GM19035 (cell line): ENCODE data around the gene CEP135.
A peak's percentile ranks its signal among the peaks of the same experiment; 100 is the strongest.
"Not testable (repeated sequence)": the region's sequence is repeated elsewhere in the genome, so short reads cannot be mapped to it uniquely, and the experiment has no call there.

ENCODE experiments used
- ATAC-seq: cut with Tn5 transposase; IDR thresholded peaks from one replicate; pipeline ENCODE4 v1.9.1; 2021; ENCODE audit not compliant: unreplicated experiment

The CEP135 gene

GRCh38 chr4:55948726-55949481, at the start of gene CEP135:
Gene CEP135, plus strand, starts transcription at chr4:55948945. Its CDS starts 3,186 bp downstream, at chr4:55952131.
- ATAC-seq: peak; percentile 73

GRCh38 chr4:55902677-55903076, 46.1 kb upstream of the CEP135 start:
- ATAC-seq: no peak

GRCh38 chr4:55903577-55903976, 45.2 kb upstream of the CEP135 start:
- ATAC-seq: no peak

DNA sequence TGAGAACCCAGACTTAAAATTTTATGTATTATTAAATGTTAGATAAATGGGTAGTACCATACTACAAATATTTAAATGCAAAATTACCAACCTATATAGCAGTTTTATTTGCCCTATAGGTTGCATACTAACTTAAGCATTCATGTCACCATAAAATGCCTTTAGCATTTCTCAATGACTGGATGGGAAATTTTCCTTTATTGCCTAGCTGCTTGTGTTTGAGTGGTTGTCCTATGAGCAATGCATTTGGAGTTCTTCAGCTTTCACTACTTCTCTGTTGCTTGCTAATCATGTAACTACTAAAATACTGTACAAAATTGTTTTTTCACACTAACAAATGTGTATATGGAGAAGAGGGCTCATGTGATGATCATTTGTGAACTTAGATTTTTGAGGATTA, 44.2 kb upstream of the CEP135 start:
- no peak for ATAC-seq

GRCh38 chr4:55906323-55906722, 42.4 kb upstream of the CEP135 start:
- no peak for ATAC-seq

DNA sequence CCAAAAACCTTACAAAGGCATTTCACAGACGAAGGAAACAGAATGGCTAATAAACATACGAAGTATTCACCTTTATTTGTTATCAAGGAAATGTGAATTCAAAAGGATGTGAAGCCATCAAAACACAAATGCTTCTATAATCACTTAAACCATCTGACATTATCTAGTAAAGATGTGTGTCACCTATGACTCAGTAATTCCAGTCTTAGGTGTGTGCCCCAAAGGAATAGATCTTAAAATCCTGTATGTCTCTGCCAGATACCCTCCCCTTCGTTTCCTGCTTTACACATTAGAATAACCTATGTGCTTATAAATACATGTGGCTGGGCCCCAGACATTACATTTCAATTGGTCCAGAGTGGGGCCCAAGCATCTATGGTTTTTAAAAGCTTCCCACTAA, 41.8 kb upstream of the CEP135 start:
- ATAC-seq: no peak

DNA sequence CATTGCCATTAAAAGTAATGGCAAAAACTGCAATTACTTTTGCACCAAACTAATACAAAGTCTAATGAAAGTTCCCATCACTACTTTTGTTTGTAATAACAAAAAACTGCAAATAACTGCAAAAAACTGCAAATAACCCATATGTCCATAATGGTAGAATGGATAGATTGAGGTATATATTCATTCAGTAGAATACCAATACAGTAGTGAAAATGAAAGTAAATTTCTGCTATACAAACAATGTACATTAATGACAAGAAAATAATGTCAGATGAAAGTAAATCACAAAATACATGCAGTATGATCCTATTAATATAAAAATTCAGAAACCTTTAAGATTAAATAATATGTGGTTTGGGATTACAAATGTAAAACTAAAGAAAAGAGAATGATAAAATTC, 41.3 kb upstream of the CEP135 start:
- no peak for ATAC-seq

DNA sequence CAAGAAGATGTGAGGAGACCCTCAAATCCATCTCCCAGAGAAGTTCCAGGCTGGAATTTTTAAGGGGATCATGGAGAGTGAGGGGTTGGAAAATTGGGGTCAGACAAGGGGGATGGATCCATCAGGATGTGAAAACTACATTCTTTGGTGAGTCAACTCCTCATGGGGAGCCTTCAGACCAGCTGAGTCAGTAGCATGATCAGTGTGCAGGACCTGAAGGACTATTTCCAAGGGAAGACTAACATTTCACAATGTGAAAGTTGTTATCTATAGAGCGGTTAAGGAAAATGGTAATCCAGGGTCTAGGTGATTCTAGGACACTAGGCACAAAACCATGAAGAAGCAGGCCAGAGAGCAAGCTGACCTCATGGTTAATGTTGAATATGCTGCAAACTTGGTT, 38.6 kb upstream of the CEP135 start:
- ATAC-seq: no peak

DNA sequence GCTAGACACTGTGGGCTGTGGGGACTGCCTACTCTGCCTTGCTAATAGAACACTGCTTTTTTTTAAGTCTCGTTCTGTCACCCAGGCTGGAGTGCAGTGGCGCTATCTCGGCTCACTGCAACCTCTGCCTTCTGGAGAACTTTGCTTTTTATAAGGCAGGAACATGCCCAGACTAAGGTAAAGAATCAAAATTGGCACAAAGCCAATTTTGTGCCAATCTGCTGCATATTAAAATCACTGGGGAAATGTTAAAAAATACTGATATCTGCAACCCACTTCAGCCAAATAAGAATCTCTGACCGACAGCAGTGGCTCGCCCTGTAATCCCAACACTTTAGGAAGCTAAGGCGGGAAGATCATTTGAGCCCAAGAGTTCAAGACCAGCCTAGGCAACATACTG, 36.5 kb upstream of the CEP135 start:
- ATAC-seq: no peak

DNA sequence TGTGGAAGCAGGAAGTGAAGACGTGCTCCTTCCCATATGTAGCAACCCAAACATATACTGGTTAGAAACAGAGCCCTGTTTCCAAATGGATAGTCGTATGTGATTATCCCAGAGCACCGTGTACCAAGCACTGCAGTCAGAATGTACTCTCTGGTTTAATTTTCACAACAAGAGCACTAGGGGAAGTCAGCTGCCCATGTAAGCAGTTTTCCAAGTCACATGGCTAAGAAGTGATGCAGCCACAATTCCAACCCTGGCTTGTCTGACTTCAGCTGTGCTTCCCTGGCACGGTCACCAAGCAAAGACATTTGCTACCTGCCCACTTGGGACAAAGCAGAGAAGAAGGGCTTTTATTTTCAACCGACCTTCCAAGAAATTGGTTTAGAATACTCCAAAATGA, 28.2 kb upstream of the CEP135 start:
- ATAC-seq: no peak

DNA sequence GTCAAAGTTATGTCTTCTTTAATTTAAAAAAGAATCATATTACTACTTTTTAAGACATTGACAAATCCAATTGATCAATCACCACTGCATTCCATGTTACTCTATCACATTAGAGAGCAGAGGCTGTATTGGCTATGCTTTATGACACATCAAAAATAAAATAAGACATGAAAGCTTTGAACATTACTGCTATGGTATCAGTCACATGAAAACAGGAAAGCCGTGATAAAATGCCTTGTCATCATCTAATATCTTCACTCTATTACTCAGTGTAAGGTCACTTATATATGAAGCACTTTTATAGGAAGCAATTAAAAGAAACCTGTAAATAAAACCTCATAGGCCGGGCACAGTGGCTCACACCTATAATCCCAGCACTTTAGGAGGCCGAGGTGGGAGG, 27.7 kb upstream of the CEP135 start:
- no peak for ATAC-seq

DNA sequence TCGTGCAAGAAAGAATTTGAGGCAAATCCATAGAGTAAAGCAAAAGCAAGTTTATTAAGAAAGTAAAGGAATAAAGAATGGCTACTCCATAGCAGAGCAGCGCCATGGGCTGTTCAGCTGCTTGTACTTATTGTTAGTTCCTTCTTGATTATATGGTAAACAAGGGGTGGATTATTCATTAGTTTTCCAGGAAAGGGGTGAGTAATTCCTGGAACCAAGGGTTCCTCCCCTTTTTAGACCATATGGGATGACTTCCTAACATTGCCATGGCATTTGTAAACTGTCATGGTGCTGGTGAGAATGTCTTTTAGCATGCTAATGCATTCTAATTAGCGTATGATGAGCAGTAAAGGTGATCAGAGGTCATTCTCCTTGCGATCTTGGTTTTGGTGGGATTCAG, 23.5 kb upstream of the CEP135 start:
- ATAC-seq: no peak

DNA sequence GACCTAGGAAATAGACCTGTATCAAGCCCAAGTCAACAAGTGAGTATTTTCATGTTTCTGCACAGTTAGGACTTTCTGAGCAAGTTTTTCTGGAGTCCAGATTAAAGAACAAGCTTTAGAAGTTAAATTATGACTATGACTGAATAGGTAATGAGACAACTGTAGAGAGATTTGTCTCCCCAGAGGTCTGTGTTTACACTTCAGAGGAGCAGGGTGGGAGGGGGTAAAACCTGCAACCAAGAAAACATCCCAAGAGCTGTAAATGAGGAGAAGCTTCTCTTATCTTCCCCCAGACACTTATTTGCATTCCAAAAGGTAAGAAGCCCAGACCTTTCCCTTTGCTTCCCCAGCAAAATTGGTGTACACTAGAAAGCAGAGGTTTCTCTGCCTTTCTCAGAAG, 22.1 kb upstream of the CEP135 start:
- no peak for ATAC-seq

DNA sequence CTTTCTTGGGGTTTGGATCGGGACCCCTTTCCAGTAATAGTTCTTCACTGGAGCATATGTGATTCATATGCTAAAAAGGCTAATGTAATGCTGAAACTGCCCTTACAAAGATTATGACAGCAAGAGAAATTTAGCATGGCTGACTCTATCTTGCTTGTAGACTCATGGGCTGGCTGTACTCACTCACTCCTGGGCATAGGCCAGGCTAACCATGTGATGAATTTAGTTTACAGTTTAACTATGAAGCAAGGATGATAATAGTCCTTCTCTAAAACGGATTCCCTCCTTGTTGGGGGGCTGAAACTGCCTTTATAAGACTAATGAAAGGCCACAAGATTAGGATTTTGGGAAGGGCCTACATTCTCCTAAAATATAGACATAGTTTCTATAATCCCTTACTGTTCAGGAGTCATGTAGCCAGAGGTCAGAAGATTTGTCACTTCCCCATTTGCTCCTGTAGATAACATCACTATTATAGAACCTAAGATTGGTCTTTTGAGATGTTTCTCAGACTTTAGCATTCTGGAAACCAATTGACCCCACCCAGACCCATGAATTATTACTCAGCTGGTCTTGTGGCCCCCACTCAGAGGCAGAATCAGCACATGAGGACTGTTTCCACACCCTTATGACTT, 20.8 kb upstream of the CEP135 start:
- ATAC-seq: no peak

GRCh38 chr4:55928846-55929245, 19.9 kb upstream of the CEP135 start:
- no peak for ATAC-seq

- no peak for ATAC-seq
These were observed 17.7 kb upstream of the CEP135 start for GRCh38 chr4:55931043-55931442.

DNA sequence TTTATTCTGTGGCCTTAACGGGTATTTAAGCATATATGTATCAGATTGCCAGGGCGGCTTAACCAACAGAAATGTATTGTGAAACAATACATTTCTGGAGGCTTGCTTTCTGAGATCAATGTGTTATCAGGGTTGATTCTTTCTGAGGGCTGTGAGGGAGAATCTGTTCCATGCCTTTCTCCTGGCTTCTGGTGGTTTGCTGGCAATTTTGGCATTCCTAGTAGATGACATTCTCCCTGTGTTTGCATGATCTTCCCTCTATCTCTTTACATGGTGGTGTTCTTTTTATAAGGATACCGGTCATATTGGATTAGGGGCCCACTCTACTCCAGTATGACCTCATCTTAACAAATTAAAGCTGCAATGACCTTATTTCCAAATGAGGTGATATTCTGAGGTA, 16.9 kb upstream of the CEP135 start:
- no peak for ATAC-seq

DNA sequence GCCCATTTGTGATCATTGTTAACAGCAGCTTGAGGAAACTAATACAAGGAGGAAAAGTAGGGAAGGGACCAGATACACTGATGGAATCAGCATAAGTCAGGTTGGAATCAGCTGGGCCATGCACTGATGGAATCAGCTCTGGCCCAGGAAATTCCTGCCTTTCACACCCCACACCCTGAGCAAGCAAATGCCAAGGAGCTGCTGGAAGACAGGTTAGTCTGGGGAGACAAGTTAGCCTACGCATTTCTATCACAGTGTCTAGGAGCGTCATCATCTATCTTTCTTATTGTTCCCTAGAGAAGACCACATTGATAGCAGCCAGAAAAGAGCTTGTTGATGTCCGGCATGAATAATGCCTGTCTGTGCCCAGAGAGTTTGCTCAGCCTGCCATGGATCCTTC, 16.2 kb upstream of the CEP135 start:
- no peak for ATAC-seq

- no peak for ATAC-seq
These were observed 15.1 kb upstream of the CEP135 start for GRCh38 chr4:55933611-55934010.

DNA sequence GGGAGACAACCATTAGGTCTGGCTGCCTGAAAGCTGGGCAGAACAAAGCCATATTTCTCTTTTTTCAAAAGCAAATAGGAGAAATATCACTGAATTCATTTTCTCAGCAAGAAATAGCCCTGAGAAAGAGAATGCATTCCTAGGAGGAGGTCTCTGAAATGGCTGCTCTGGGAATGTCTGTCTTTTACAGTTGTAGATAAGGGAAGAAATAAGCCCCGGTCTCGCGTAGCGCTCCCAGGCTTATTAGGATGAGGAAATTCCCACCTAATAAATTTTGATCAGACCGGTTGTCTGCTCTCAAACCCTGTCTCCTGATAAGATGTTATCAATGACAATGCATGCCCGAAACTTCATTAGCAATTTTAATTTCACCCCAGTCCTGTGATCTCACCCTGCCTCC, 12.8 kb upstream of the CEP135 start:
- ATAC-seq: not testable (repeated sequence)

- no peak for ATAC-seq
These were observed 10.3 kb upstream of the CEP135 start for GRCh38 chr4:55938481-55938880.

DNA sequence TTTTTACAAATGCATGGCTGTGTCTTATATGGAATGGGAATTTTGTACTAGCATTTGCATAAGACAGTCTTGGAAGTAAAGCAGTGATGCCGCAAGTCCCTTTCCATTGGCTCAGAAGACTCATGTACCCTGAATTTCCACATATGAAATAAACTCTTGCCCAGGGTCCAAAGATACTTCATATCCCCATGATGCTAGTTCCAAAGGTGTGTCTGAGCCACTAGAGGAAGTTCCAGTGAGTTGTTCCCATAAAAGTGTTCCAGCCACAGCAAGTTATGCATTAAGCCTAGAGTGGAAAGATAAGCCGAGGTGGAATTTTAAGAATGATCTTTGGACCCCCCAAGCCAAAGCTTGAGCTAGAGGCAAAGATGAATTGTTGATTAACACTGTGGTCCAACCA, 9.3 kb upstream of the CEP135 start:
- no peak for ATAC-seq

- ATAC-seq: no peak
These were observed 6.8 kb upstream of the CEP135 start for GRCh38 chr4:55941881-55942396.
